GM21423 (cell line): ENCODE measurements around the gene PRH1.

ENCODE experiments used
- ATAC-seq: cut with Tn5 transposase; IDR thresholded peaks from one replicate; pipeline ENCODE4 v1.9.1; 2021; ENCODE audit warnings: mild to moderate bottlenecking, moderate library complexity; ENCODE audit not compliant: unreplicated experiment

PRH1 gene

DNA sequence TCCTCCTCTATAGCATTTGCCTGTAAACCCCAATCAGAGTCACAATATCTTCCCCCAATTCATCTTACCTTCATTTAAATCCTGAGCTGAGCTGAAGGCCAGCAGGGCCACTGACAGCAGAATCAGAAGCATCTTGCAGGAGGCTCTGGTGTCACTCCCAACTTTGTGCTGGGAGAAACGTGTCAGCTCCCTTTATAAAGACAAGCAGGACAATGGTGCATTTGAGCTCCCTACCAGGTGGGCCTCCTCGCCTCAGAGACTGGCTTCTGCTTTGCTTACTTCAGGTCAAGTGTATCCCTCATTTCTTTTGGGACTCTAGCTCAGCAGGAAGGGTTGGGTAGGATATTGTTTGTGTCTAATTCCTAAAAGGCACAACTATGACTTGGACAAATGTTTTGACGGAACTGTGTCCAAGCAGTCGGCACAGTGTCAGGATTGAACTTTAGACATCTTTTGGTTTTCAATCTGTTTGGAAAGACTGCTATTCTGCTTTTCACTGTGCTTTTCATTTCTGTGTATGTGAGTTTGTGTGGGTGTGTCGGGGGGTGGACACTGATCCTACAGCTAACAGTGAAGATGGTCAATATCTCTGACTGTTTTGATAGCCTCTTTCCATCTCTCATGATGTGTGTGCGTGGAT is at the start of gene PRH1:
Gene PRH1, minus strand, starts transcription at position 170 of the 640 bp plus-strand sequence. Its CDS starts 38 bp downstream, at position 132.
- no peak for ATAC-seq

DNA sequence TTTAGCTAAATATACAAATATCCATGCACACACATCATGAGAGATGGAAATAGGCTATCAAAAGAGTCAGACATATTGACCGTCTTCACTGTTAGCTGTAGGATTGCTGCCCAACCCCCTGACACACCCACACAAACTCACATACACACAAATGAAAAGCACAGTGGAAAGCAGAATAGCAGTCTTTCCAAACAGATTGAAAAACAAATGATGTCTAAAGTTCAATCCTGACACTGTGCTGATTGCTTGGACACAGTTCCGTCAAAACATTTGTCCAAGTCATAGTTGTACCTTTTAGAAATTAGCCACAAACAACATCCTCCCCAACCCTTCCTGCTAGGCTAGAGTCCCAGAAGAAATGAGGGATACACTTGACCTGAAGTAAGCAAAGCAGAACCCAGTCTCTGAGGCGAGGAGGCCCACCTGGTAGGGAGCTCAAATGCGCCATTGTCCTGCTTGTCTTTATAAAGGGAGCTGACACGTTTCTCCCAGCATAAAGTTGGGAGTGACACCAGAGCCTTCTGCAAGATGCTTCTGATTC is 44.8 kb upstream of the PRH1 start, which contains the start of gene PRH2:
Gene PRH2, plus strand, starts transcription at position 491 of the 541 bp plus-strand sequence. Its CDS starts 38 bp downstream, at position 529.
- no peak for ATAC-seq

DNA sequence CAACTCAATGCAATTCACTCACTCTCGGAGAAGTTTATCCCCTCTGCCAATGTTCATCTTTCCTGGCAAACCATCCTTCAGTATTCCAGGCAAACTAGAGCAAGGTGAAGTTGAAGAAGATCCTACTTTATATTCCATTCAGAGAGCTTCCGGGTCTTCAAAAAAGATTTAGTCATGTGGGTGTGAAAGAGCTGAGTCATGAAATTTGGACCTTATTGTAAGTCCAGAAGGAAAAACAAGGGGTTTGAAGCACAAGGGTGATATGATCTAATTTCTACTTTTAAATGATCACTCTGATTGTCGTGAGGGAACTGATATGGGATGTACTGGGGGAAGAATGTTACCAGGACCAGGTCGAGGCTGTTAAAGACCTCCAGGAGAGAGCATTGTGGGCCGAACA is 42.2 kb upstream of the PRH1 start:
- no peak for ATAC-seq

DNA sequence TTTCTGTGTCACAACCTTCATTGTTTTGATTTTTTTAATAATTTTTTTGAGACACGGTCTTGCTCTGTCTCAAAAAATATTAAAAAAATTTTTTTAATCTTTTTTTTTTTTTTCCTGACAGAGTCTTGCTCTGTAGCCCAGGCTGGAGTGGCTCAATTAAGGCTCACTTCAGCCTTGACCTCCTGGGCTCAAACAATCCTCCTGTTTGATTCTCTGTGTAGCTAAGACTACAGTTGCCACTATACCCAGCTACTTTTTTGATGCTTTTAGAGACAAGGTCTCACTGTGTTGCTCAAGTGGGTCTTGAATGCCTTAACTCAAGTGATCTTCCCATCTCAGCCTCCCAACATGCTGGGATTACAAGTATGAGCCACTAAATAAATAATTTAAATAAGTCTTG is 35.8 kb upstream of the PRH1 start:
- no peak for ATAC-seq

DNA sequence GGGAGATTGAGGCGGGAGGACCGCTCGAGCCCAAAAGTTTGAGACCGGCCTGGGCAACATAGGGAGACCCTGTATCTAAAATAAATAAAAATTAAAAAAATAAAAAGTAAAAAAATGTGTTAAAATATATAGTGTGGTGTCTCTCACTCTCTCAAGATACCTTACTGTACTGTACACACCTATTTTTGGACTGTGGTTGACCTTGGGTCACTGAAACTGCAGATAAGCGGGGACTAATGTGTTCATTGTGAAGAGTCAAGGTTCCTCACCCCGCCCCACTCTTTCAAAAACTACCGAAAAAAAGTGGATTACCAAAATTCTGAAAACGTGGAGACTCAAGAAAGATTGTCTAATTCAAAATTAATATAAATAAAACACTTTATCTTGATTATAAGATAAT is 26.3 kb upstream of the PRH1 start:
- no peak for ATAC-seq

DNA sequence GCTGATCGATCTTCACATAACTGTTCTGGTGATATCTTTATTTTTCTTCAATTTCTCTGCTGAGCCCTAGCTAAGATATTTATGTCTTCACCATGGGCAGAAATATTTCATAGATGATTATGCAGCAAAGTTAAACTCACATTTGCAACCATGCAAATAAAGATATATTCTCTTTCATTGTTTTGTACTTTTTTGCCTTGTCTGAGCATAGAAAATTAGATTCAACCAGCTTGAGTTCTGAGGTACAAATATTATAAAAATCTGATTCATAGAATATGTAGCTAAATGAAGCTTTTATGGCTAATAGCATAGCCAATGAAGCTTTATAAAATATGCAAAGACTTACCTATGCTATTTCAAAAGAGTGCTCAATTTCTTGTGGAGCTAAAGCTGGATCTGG is 25.4 kb upstream of the PRH1 start, which contains the start of gene TAS2R13:
Gene TAS2R13, minus strand, starts transcription at position 101 of the 400 bp plus-strand sequence. CDS start 264 bp downstream, outside the sequence.
- ATAC-seq, result no peak

DNA sequence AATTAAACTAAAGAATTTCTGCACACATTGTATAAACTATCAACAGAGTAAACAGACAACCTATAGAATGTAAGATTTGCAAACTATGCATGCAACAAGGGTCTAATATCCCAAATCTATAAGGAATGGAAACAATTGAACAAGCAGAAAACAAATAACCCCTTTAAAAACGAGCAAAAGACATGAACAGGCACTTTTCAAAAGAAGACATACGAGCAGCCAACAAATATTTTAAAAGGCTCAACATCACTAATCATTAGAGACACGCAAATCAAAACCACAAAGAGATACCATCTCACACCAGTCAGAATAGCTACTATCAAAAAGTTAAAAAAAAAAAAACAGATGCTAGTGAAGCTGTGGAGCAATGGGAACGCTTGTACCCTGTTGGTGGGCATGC is 20.6 kb upstream of the PRH1 start:
- no peak for ATAC-seq

DNA sequence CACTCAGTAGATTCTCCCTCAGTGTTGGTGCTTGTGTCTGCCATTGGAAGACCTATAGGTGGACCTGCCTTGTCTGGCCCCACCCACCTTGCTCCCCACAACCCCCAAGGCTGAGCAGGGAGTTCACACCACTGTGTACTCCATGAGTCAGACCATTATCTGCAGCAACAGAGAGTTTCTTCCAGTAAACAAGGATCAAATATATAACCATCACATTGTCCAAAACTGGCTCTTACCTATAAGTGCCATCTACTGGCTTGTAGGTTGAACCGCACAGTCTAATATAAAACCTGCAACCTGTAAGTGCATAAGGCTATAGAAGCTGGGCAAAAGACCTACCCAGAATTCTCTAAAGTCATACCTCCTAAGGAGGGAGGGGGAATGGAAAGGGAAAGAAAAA is 17.4 kb upstream of the PRH1 start:
- ATAC-seq, result no peak

DNA sequence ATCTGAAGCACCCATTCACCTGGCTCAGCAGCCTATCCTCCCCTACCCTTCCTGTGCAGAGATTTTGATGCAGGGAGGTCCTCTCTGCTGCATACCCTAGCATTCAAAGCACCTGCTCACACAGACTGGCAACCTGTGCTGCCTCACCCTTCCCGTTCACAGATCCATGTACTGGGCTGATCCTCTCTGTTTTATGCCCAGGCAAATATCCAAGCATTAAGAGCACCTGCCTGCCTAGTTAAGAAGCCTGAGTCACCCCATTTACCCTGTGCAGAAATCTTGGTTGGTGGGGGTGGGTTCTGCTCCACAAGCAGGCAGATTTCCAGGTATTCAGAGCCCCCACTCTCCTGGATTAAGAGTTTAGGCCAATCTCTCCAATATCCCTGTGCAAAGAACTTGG is 16.9 kb upstream of the PRH1 start:
- no peak for ATAC-seq

DNA sequence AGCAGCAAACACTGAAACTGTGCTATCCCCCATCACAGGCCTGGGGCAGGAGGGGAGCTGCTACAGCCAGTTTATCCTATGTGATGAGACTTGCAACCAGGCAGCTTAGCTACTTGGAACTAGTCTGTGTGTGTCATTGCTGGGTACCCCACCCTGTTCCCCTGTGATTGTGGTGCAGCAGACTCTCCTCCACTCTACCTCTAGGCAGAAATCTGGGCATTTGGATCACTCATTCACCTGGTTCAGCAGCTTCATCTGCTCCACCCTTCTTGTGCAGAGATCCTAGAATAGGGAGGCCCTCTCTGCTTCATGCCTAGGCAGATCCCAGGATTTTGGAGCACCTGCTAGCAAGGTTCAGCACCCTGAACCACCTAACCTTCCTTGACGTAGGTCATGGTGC is 16.5 kb upstream of the PRH1 start:
- ATAC-seq, result no peak

DNA sequence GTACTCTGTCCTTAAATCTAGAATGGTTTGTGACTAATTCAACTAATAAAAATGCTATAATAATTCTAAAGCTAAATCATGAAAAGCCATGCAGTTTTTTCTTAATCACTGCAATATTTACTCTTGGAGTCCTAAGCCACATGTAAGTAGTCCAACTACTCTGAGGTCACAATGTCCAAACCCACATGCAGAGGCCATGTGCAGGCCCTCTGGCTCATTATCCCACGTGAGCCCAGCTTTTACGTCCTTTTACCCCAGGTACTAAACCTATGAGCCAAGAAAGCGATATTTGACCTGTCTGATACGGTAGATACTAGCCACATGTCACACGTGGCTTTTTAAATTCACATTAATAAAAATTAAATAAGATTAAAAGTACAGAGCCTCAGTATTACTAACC is 12.8 kb upstream of the PRH1 start:
- no peak for ATAC-seq

DNA sequence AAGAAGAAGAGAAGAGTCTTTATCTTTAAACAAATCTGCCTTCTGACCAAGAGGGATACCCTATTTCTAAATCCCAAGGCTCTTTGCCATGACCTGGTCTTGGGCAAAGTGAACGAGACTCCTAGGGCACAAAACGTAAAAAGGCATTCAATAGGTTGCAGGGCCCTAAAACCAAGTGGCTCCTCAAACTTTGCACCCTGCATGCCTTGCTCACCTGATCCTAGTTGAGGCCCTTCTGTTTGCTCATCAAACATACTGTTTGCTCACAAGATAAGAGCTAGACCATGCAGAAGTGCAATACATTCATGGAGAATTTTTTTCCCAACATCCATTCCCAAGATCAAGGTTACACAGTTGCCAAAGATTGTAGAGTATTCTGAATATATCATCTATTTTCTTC is 7.9 kb upstream of the PRH1 start:
- no peak for ATAC-seq

DNA sequence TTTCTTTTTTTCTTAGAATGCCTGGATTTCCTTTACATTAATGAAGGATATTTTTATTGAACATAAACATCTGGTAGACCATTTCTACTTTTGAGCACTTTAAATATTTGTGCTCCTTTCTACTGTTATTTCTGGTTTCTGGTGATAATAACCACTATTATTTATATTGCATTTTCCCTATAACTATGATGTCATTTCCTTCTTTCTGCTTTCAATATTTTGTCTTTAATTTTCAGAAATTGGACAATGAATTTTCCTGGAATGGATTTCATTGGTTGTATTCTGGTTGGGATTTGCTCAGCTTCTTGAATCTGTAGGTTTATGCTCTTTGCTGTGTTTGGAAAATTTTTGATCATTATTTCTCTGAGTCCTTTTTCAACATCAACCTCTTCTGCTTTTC is 5.2 kb upstream of the PRH1 start:
- ATAC-seq, result no peak

DNA sequence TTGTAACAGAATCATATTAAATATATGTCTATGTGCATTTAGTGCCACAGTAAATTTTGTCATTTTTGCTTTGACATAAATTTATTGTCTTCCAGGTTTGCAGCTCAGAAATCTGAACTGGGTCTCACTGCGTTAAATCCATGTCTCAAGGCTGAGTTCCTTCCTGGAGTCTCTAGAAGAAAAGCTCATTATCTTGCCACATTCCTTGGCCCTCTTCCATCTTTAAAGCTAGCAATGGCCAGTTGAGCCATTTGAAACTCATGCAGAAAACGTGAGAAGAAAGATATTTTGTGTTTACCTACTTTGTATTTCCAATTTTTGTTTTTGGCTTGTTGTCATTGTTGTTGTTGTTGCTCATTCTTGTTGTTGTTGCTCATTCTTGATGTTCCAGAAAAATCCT is 10.7 kb downstream of the PRH1 start:
- no peak for ATAC-seq

DNA sequence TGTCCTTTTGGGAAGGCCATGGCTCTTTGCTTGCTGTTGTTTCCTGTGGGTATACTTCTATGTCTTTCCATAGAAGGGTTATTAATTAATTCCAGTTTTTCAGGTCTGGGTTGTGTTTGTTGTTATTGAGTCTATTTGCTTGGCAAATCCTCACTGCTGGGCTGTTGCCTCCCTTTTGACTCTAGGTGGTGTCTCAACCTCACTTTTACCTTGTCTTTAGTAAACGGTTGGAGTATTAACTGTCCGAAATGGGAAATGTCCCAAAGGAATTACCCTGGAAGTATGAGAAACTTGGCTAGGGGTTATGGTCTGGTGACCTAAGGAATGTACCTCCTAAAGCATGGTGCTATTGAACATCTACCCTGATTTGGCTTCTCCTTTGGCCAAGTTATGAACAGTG is 16.7 kb downstream of the PRH1 start:
- ATAC-seq, result no peak

DNA sequence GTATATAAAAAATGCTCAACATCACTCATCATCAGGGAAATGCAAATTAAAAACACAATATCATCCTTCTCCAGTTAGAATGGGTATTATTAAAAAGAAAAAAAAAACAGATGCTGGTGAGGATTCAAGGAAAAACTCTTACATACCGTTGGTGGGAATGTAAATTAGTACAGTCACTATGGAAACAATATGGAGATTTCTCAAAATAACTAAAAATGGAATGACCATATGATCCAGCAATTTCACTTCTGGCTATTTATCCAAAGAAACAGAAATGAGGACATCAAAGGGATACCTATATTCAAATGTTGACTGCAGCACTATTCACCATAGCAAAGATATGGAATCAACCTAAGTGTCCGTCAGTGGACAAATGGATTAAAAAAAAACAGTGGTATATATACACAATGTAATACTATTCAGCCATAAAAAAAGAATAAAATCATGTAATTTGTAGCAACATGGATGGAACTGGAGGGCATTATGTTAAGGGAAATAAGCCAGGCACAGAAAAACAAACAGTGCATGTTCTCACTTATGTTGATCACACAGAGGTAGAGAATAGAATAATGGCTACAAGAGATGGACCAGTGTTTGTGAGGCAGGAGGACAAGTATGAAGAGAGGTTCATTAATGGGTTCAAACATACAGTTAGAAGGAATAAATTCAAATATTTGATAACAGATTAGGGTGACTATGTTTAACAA is 20.4 kb downstream of the PRH1 start:
- ATAC-seq, result no peak

DNA sequence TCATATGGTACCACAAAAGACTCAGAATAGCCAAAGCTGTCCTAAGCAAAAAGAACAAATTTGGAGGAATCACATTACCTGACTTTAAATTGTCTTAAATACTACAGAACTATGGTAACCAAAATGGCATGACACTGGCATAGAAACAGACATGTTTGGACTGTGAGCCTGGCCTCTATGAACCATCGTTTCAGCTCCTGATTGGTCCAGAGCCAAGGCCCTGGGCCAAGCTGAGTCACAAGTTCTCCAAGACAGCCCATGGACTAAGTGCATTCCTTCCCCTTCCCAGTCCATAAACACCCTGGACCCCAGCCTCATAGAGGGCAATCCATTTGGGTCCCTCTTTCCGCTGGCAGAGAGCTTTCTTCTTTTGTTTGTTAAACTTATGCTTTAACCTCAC is 22.7 kb downstream of the PRH1 start:
- ATAC-seq, result no peak

DNA sequence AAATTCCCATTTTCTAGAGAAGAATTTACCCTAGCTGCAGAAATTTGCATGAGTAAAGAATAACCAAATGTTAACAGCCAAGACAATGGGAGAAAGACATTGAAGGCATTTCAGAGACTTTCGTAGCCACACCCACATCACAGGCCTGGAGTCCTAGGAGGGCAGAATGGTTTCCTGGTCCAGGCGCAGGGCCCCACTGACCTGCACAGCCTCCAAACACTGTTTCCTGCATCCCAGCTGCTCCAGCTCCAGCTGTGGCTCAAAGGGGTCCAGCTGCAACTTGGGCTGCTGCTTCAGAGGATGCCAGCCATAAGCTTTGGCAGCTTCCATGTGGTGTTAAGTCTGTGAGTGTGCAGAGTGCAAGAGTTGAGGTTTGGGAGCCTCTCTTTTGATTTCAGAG is 28.2 kb downstream of the PRH1 start:
- no peak for ATAC-seq

DNA sequence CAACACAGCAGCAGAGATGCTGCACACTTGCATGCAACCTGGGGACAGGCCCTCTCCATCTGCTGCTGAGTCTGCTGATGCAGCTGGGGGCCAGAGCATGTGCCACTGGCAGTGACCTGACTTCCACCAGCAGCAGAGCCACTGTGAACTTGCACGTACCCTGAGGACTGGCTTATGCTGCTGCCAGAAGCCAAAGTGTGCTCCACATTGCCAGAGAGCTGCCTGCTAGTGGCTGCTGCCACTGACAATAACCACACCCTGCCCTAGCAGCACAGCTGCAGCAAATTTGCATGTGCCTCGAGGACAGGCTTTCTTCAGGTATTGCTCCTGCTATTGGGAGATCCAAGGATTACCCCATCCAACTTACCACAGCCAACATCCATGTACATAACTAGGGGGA is 30.3 kb downstream of the PRH1 start:
- no peak for ATAC-seq

DNA sequence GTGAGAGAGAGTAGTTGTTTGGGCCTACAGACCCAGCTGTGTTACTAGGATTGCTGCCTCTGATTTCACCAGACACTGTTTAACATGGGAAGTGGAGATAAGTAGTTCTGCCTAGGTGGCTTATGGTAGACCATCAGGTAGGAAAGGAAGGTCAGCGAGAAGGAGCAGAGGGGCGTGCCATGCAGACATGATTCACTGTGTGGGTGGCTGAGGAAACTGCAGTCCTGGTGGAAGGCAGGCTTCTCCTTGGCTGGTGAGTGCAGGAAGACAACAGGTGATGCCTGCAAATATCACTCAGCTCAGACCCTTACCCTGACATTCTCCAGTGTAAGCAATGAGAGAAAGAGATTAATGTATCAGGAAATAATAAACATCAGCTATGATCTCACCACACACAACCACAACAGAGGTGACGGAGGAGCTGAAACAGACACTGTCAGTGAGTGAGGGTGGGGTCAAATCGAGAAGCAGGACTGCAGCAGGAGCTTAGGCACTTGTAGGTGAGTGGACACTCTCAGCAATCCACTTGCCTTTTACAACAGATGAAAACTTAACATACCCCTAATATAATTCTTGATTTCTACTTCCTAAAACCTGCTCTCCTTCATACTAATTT is 32.7 kb downstream of the PRH1 start:
- ATAC-seq, result no peak

DNA sequence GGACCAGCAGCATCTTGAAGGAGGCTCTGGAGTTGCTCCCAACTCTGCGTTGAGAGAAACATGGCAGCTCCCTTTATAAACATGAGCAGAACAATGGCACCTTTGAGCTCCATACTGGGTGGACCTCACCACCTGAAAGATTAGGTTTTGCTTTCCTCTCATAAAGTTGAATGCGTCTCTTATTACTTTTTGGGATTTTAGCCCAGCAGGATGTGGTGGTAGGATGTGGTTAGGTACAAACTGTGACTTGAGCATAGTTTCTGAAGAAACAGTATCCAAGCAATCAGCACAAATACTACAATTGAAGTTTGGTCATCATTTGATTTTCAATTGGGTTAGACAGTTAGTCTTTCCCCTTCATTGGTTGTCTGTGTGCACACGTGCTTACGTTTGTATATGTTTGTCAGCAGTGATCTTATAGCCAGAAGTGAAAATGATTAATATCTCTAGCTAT is 34.6 kb downstream of the PRH1 start, which contains the start of gene PRR4:
Gene PRR4, minus strand, starts transcription at position 51 of the 454 bp plus-strand sequence. Its CDS starts 38 bp downstream, at position 13.
- ATAC-seq, result no peak

DNA sequence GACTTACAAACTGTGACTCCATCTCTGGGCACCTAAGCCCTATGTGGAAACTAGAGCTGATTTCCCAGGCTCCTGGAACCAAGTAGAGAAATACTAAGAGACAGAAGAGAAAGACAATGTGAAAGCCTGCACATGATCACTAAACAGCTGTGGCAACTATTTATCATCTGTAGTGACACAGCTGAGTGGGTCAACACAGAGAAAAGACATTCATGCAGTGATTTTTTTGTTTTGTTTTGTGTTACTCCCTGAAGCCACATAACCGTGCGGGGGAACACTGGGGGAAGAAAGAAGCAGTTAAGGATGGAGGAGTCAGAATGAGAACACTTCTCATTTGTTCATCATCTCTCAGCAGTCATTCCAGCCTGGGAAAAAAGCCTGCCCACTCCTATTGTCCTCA is 36.3 kb downstream of the PRH1 start:
- no peak for ATAC-seq
